HepG2 (cell line): ENCODE measurements around the gene TNFRSF25.

Experiments used
- CTCF ChIP-seq: sonication (generic); formaldehyde crosslinking; IDR thresholded peaks from 2 replicates; pipeline ENCODE4 v1.5.0; 2020; ENCODE audit warnings: mild to moderate bottlenecking, missing genetic modification reagents, moderate library complexity
- ETS1 ChIP-seq: sonication (generic); formaldehyde crosslinking; IDR thresholded peaks from 2 replicates; pipeline ENCODE4 v1.4.0; 2020; ENCODE audit warnings: missing genetic modification reagents
- MAFK ChIP-seq, 2 experiments: IDR thresholded peaks in 1 of 2; conservative IDR thresholded peaks in 1 of 2; 2 replicates each; pipeline ENCODE4 v1.6.1; 2011; ENCODE audit warnings: improper control_type of control experiment in 2 of 2, low read length in 2 of 2
- PCBP1 ChIP-seq: fragments of 200-400 bp; formaldehyde crosslinking; IDR thresholded peaks from 2 replicates; pipeline ENCODE4 v1.6.1; 2017; ENCODE audit warnings: mild to moderate bottlenecking, low read depth, low read length, borderline replicate concordance
- SMAD1 ChIP-seq: sonication (generic); formaldehyde crosslinking; IDR thresholded peaks from 2 replicates; pipeline ENCODE4 v1.4.0; 2020; ENCODE audit warnings: missing genetic modification reagents, low read depth, mild to moderate bottlenecking, borderline replicate concordance
- SPEN ChIP-seq: sonication (generic); formaldehyde crosslinking; IDR thresholded peaks from 2 replicates; pipeline ENCODE4 v1.5.1; 2020; ENCODE audit warnings: low read depth, mild to moderate bottlenecking, missing genetic modification reagents
- SYNCRIP ChIP-seq: fragments of 200-400 bp; formaldehyde crosslinking; IDR thresholded peaks from 2 replicates; pipeline ENCODE4 v1.6.1; 2018; ENCODE audit warnings: mild to moderate bottlenecking, low read depth, low read length; ENCODE audit not compliant: insufficient read depth
- TBL1XR1 ChIP-seq: fragments of 150-350 bp; IDR thresholded peaks from 2 replicates; pipeline ENCODE4 v1.6.1; 2014; ENCODE audit warnings: borderline replicate concordance, low read length; ENCODE audit not compliant: partially characterized antibody
- THYN1 ChIP-seq: sonication (generic); formaldehyde crosslinking; IDR thresholded peaks from 2 replicates; pipeline ENCODE4 v1.8.1; 2023; ENCODE audit warnings: low read depth, mild to moderate bottlenecking, moderate library complexity, missing genetic modification reagents, borderline replicate concordance
- ZNF234 ChIP-seq: sonication (generic); formaldehyde crosslinking; conservative IDR thresholded peaks from 2 replicates; pipeline ENCODE4 v1.5.1; 2020; ENCODE audit warnings: mild to moderate bottlenecking, missing genetic modification reagents
- ZNF431 ChIP-seq: sonication (generic); formaldehyde crosslinking; IDR thresholded peaks from 2 replicates; pipeline ENCODE4 v1.9.0; 2022; ENCODE audit warnings: missing genetic modification reagents, low read depth, mild to moderate bottlenecking, borderline replicate concordance
- TF ChIP-seq, protein P1 (sequence below): IDR thresholded peaks from 2 replicates; pipeline ENCODE4 v1.6.1; 2016

- no peak for TF ChIP-seq MAFK (conservative IDR thresholded peaks at IDR 0.05 in 1 of 2, IDR thresholded peaks at IDR 0.05 in 1 of 2; ENCODE audit: low read length in 2 of 2)
- no peak for TF ChIP-seq CTCF (CRISPR knock-in tag)
- TF ChIP-seq SPEN (CRISPR knock-in tag): no peak
- TF ChIP-seq ZNF234: no peak
- TF ChIP-seq, protein P1, sequence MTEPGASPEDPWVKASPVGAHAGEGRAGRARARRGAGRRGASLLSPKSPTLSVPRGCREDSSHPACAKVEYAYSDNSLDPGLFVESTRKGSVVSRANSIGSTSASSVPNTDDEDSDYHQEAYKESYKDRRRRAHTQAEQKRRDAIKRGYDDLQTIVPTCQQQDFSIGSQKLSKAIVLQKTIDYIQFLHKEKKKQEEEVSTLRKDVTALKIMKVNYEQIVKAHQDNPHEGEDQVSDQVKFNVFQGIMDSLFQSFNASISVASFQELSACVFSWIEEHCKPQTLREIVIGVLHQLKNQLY (CRISPR knock-in tag): no peak
- TF ChIP-seq TBL1XR1: no peak
- TF ChIP-seq PCBP1: no peak
- no peak for TF ChIP-seq ZNF431
- TF ChIP-seq THYN1 (CRISPR knock-in tag): no peak
- TF ChIP-seq SYNCRIP: no peak
- no peak for TF ChIP-seq ETS1 (CRISPR knock-in tag)
- no peak for TF ChIP-seq SMAD1 (CRISPR knock-in tag)
These were observed 42.3 kb upstream of the TNFRSF25 start for GRCh38 chr1:6508154-6508815.
